ENCODE data around the gene HID1. TPM values are rescaled to one million over a fixed set of nuclear protein-coding genes. Genes with fewer than 3 reads are reported as not detected.

Gene HID1
- 11.7 and 15.2 TPM in 2 replicates for polyA plus RNA-seq (2011; rRNA removed)
- 5.9 and 7.4 TPM in 2 replicates for polyA plus RNA-seq (2012; cell fraction: cytosol; rRNA removed)
- polyA plus RNA-seq (2012; cell fraction: nucleus; rRNA removed): 30.4 and 39.1 TPM in 2 replicates
- polyA plus RNA-seq (2017; fragmentation: RNase III; extraction: RNeasy Plus Mini Kit Qiagen cat#74134 plus additional on column Dnase treatment): 3.7 to 6.2 TPM (median 5.2 TPM) in 3 replicates
- 27.2 and 27.3 TPM in 2 replicates for polyA minus RNA-seq (2011; rRNA and poly(A)+ RNA removed)

GRCh38 chr17:74972107-74972972 is at the start of gene HID1:
Gene HID1, minus strand, starts transcription at chr17:74972759. Its CDS starts 103 bp downstream, at chr17:74972656.
- ChIA-PET POLR2A (interaction anchor here (0.5 to 4.1 kb wide), 10 partner anchors 10 to 317 kb away, joined by 3 to 31 read pairs (median 6); partner anchors contain the start of genes CDR2L, MRPL58, SLC16A5 and SLC25A19), CTCF (interaction anchor here (0.8 to 42.3 kb wide), 10 partner anchors 12 to 229 kb away, joined by 3 to 1448 read pairs (median 16); partner anchors contain the start of genes CDR2L, MRPL58, OTOP2 and OTOP3)
- Histone ChIP-seq H3K4me2 (peak within 1 kb of the TSS; percentile 86), H3K4me1 (peaks cover 9% of the 10 kb centered on the region), H3K4me3 (peak within 1 kb of the TSS; percentile 71), H3K9me3 (no peaks in the 10 kb centered on the region), H3K27ac (peak within 1 kb of the TSS; percentile 77 to 84)
- peak; percentile 56 to 88 for DNase-seq (ENCODE audit: low read depth in 1 of 2, low spot score in 1 of 2)
- FAIRE-seq: no peak
- TF ChIP-seq ZNF302 (CRISPR knock-in tag; IDR thresholded peaks at IDR 0.05): no peak
- no peak for TF ChIP-seq POLR2AphosphoS2 (conservative IDR thresholded peaks at IDR 0.05; ENCODE audit: low read length)
- 0 out of 2 replicates have a peak, but pooled peaks have one; percentile 60 for TF ChIP-seq MYC (IDR thresholded peaks at IDR 0.05; ENCODE audit: borderline replicate concordance, low read length)
- TF ChIP-seq ZFP36 (IDR thresholded peaks at IDR 0.05; ENCODE audit: borderline replicate concordance, partially characterized antibody): no peak
- peak; percentile 70; the same call in 1 of the 2 replicates for TF ChIP-seq PHF8 (IDR thresholded peaks at IDR 0.05; ENCODE audit: borderline replicate concordance, low read depth)
- TF ChIP-seq BHLHE40 (IDR thresholded peaks at IDR 0.05; ENCODE audit: low read depth, low read length): no peak
- no peak for TF ChIP-seq HEYL (CRISPR knock-in tag; IDR thresholded peaks at IDR 0.05)
- no peak for TF ChIP-seq BCL3 (IDR thresholded peaks at IDR 0.05)
- peak; percentile 61; the same call in 1 of the 2 replicates for TF ChIP-seq PBX3 (IDR thresholded peaks at IDR 0.05)
- TF ChIP-seq EHMT2 (IDR thresholded peaks at IDR 0.05; ENCODE audit: low read depth): no peak
- ATAC-seq: peak; percentile 83 to 85
- WGBS (ENCODE audit: missing lambda C conversion rate): 1% methylated on average over 33 of the region's 95 CpGs

GRCh38 chr17:75020331-75021110 is 48.0 kb upstream of the HID1 start:
- FAIRE-seq: no peak
- no peak overlapping the region for H3K4me2 ChIP-seq
- DNase-seq (ENCODE audit: low read depth in 1 of 2, low spot score in 1 of 2): no peak
- H3K9me3 ChIP-seq: no peaks in the 10 kb centered on the region
- H3K4me3 ChIP-seq: no peak overlapping the region
- no peak overlapping the region for H3K27ac ChIP-seq
- POLR2A ChIA-PET: interaction anchor here (1.2 kb wide), 1 partner anchor 33 kb away, joined by 4 read pairs; the partner anchor contains the start of gene CDR2L
- WGBS (ENCODE audit: missing lambda C conversion rate): 91% methylated on average over 19 of the region's 19 CpGs
- CTCF ChIA-PET: interaction anchor here (0.9 to 2.7 kb wide), 5 partner anchors 9 to 31 kb away, joined by 3 to 7 read pairs (median 4); partner anchors contain the start of gene MRPL58
- H3K4me1 ChIP-seq: no peaks in the 10 kb centered on the region
- TF ChIP-seq CHD2 (IDR thresholded peaks at IDR 0.05; ENCODE audit: low read length, partially characterized antibody) (no peak), FOSL2 (IDR thresholded peaks at IDR 0.05) (no peak), FOSL2 (CRISPR knock-in tag; IDR thresholded peaks at IDR 0.05) (no peak), RARB (CRISPR knock-in tag; IDR thresholded peaks at IDR 0.05) (no peak), EP300 (IDR thresholded peaks at IDR 0.05) (no peak), ELK1 (IDR thresholded peaks at IDR 0.05; ENCODE audit: low read depth, low read length) (no peak), MAX (IDR thresholded peaks at IDR 0.05) (no peak), HMGXB4 (CRISPR knock-in tag; IDR thresholded peaks at IDR 0.05; ENCODE audit: borderline replicate concordance) (no peak), EHMT2 (IDR thresholded peaks at IDR 0.05; ENCODE audit: low read depth) (no peak), POLR2A (IDR thresholded peaks at IDR 0.05; ENCODE audit: low read length) (no peak), KDM5A (IDR thresholded peaks at IDR 0.05) (no peak), GATA3 (IDR thresholded peaks at IDR 0.05; ENCODE audit: borderline replicate concordance) (no peak), USF2 (IDR thresholded peaks at IDR 0.05) (no peak), CHD4 (IDR thresholded peaks at IDR 0.05; ENCODE audit: borderline replicate concordance) (no peak), HES2 (IDR thresholded peaks at IDR 0.05) (no peak), SREBF2 (IDR thresholded peaks at IDR 0.05) (no peak), SMC3 (IDR thresholded peaks at IDR 0.05) (no peak)
- ATAC-seq: no peak

All from A549 (cell line).